ENCODE data around the gene SNCB.

SNCB gene

DNA sequence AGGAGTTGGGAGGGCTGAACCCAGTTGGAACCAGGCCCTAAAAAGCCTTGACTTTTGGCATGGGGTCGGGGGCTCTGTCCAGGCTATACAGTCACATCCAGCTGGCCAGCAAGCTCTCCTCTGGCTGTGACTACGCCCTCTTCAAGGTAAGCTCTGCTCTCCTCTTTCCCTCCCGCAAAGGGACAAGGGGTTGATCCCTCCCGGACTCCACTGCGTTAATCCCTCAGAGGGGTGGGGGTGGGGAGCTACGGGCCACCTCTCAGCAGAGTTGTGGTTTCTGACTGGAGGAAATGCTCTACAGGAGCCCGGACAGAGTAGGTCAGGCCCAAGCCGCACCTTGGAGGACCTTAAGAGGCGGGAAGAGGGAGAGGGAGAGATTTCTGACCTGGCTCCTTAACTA is 14.0 kb upstream of the SNCB start:
- no peak for DNase-seq

DNA sequence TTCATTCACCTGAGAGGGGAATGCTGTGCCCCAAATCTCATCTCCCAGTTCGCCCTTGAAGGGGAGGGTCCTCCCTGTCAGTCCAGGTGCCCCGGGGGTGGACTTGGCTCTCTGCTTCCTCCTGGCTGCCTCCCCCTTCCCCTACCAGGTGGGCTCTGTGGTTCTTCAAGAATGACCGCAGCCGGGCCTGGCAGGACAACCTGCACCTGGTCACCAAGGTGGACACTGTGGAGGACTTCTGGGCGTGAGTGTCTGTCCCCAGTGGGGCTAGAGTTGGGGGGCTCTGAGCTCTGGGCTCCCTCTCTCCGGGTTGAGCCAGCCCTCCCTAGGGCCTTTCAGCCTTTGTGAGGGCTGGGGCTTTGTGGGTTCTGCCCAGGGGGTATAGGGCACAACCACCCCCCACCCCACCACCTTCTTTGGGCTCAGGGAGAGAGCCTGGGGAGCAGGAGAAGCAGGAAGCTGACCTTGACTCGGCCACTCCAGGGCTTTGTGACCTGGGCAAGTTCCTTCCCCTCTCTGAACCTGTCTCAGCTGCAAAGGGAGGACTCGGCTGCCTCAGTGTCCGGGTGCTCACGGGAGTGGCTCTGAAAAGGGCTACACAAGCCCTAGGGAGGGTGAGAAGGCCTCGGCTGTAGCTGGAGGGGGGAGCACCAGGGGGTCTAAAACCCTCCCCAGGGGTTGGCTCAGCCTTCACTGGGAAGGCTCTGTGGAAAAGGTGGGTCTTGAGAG is 13.3 kb upstream of the SNCB start:
- DNase-seq: no peak

DNA sequence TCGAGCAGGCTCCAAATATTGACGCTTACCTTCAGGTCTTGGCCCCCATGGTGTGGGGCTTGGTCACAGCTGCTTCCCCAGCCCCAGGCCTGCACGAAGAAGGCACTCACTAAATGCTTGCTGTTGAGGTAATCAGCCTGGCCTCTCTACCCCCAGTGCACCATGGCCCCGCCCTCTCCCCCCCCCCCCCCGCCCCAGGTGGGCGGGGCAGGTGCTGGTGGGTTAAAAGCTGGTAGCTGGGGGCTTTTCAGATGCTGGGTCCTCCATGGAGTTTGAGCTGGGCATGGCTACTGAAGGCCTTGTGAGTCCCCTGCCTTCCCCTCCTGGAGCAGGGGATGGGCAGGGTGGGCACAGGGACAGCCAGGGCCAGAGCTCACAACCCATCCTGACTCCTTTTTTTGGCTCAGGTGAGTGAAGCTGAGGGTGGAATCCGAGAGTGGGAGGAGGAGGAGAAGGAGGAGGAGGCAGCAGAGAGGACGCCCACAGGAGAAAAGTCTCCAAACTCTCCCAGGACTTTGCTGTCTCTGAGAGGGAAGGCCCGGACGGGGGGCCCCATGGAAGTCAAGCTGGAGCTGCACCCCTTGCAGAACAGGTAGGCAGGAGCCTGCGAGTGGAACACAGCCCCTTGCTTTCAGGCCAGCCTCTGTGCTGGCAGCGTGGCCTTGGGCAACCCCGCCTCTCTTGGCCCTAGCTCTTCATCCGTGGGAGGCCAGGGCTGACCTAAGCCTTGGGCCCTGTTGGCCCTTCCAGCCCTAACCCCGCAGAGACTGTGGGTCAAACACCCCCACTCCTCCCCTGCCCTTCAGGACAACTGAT is 12.5 kb upstream of the SNCB start:
- no peak for DNase-seq

DNA sequence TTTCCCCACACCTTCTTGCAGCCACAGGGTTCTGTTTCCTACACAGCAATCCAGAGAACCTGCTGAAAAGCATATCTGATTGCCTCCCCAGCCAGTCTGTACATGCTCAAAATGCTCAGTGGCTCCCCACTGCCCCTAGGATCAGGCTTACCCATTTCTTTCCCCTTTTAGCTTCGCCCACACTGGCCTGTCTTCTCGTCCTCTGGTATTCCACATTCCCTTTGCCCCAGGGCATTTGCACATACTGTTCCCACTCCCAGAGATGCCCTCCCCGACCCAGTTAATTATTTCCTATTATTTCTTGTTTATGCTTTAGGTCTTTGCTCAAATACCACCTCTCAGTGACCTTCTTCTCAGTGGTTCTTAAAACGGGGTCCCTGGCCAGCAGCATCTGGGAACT is 10.3 kb upstream of the SNCB start:
- no peak for DNase-seq

DNA sequence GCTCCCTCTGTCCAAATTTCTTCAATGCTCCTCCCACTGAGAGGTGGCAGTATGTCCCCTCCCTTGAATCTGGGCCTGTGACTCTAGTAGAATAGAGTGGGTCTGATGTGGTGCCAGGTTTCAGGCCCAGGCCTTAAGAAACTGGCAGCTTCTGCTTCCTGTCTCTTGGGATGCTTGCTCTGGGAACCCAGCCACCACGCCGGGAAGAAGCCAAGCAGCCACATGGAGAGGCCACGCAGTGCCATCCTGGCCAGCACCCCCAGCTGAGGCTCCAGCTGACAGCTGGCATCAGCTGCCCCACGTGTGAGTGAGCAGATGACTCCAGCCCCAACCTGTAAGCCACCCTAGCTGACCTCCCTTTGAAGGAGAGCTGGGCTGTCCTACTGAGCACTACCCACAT is 9.6 kb upstream of the SNCB start:
- peak; percentile 42 to 56 for DNase-seq

GRCh38 chr5:176639208-176639607 is 8.9 kb upstream of the SNCB start:
- DNase-seq: no peak

GRCh38 chr5:176638437-176638836 is 8.1 kb upstream of the SNCB start:
- DNase-seq: no peak

- no peak for DNase-seq
Measured at GRCh38 chr5:176637556-176637955, 7.2 kb upstream of the SNCB start.

- no peak for DNase-seq
Measured at GRCh38 chr5:176636426-176636825, 6.1 kb upstream of the SNCB start.

- no peak for DNase-seq
Measured at GRCh38 chr5:176633598-176633997, 3.3 kb upstream of the SNCB start.

- no peak for DNase-seq
Measured at GRCh38 chr5:176632745-176633144, 2.4 kb upstream of the SNCB start.

DNA sequence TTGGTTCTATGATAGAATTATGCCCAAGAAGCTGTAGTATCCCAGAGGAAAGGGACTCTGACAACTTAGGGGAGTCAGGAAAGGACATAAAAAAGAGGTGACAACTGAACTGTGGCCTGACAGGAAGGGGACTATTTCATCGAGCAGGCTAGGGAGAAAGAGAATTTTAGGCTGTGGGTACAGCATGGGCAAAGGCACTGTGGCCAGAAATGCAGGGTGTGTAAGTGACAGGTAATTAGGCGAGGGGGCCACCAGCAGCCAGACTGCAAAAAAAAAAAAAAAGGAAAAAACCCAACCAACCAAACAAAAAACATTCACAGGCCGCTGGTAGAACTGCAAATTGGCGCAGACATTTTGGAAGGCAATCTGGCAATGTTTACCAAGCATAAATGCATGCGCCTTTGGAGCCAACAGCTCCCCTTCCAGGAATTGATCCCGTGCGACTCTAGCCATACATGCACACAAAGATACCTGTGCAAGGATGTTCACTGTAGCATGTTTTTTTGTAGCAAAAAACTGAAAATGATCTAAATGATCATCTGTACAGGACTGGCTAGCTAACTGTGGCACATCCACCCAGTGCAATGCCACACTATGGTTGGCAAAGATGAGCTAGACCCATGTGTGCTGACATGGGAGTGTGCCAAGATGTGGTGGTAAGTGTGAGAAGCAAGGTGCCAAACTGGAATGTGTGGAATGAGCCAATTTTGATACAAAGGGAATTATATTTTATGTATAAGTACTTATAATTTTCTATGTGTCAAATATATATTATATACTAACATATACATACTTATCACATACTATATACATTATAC is 1.3 kb upstream of the SNCB start:
- DNase-seq: no peak

DNA sequence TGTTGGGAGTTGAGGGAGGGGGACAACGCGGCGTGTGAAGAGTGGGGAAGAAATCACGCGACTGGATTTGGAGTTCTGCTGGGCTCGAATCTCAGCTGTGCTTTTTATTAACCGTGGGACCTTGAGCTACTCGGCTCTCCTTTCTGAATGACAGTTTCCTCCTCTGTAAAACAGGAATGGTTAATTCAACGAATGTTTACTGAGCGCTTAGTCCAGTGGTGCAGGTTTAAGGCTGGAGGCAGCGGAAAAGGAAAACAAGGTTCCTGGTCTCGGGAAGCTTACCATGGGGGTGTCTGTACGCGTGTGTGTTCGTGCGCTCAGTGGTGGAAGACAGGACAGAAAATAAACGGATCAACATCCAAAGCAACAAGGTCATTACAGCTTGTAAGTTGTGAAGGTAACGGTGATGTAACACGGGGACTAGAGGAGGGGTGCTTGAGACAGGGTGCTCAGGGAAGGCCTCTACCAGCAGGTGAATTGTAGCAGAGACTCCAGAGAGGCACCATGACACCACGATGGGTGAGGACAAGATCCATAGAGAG is 418 bp upstream of the SNCB start:
- no peak for DNase-seq

- no peak for DNase-seq
Measured at GRCh38 chr5:176629317-176629852, 949 bp downstream of the SNCB start.

- no peak for DNase-seq
Measured at GRCh38 chr5:176628406-176629228, 1.7 kb downstream of the SNCB start.

GRCh38 chr5:176627582-176627981 is 2.8 kb downstream of the SNCB start:
- DNase-seq: no peak

DNA sequence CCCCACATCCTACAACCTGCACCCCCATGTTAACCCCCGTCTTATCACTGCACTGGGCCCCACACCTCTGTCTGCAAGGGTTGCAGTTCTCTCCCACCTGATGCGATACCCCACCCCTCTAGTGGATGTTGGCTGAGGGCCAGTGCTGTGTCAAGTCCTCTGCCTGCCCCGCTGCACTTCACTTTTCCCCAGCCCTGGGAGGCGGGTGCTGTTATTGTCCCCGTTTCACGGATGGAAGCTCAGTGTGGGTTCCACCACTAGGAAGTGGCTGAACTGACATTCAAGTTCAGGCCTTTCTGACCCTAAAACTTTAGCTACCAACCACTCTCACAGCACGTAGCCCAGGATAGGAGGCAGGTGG is 3.5 kb downstream of the SNCB start:
- no peak for DNase-seq

DNA sequence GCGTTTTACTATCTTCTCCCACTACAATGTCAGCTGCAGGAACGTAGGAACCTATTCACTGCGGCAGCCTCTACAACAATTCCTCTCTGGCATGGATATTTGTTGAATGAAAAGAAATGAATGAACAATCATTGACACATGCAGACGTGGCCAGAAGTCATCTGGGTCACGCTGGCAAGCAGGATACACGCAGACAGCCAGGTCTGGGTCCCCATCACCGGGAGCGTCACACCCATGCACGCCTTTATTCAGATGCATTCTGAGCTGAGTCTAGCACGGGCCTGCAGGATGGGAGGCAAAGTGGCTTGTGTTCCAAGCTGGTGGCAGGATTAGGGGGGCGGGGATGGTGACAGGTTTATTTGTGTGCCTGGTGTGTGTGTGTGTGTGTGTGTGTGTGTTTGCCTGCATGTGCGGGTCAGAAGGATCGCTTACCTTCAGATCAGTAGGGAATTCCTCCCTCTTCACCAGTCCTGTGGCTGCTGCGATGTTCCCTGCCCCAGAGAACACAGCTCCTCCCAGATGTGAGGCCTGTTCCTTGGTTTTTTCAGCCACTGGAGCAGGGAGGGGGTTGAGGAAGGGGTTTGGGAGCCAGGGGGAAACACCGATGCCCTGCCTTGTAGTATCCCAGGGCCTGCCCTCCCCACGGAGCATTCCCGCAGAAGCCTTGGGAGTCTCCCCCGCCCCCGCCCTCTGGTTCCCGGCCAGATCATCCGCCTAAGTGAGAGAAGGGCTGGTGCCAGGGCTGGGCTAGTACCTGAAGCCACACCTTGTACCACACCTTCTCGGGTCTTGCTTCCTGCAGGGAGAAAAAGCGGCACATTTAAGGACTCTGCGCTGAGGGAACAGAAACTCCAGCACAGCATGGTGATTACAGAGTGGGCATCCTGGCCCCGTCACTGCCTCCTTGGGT is 4.1 kb downstream of the SNCB start:
- no peak for DNase-seq

GRCh38 chr5:176625512-176625911 is 4.8 kb downstream of the SNCB start:
- no peak for DNase-seq

DNA sequence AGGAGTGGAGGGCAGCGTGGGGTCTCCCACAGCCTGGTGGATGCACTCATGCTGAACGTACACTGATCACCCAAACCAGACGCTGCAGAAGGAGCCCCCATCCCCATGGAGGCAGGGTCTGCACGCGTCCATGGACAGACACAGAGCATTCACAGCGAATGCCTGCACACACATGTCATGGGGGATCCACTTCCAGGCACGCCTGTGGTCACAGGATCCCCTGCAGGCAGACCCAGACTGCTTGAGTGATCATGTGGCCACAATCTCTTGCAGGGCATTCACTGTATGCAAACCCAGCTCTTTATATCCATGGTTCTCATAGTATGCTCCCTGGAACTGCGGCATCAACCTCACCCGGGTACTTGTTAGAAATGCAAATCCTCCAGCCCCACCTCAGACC is 5.4 kb downstream of the SNCB start:
- no peak for DNase-seq

DNA sequence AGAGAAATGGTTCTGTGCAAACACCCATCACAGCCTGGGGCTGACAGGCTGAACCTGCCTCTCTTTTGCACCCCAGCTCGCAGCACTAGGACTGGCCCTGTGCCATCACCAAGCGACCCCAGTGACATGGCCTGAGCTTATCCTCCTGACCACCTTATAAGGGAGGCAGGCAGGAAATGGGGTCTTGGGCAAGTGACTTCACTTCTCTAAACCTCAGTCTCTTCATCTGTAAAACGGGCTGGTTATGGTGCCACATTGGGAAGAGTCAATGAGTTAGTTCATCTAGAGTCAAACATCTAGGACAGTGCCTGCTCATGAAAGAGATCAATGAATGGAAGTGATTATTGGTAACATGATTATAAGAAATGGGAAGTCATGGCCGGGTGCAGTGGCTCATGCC is 6.2 kb downstream of the SNCB start:
- DNase-seq: no peak

Measured in hippocampal formation (tissue), 2 donors.